GM10266 (cell line): ENCODE measurements around the gene TBC1D22A.

ENCODE experiments used
- DNase-seq: peaks from one replicate; pipeline ENCODE4 v3.0.0; 2012; ENCODE audit errors: extremely low spot score
- TF ChIP-seq, protein P1 (sequence below): IDR thresholded peaks from 2 replicates; pipeline ENCODE4 v1.5.1; 2012; ENCODE audit warnings: mild to moderate bottlenecking, low read depth; ENCODE audit not compliant: control insufficient read depth, insufficient read depth; ENCODE audit errors: missing control alignments

TBC1D22A gene

DNA sequence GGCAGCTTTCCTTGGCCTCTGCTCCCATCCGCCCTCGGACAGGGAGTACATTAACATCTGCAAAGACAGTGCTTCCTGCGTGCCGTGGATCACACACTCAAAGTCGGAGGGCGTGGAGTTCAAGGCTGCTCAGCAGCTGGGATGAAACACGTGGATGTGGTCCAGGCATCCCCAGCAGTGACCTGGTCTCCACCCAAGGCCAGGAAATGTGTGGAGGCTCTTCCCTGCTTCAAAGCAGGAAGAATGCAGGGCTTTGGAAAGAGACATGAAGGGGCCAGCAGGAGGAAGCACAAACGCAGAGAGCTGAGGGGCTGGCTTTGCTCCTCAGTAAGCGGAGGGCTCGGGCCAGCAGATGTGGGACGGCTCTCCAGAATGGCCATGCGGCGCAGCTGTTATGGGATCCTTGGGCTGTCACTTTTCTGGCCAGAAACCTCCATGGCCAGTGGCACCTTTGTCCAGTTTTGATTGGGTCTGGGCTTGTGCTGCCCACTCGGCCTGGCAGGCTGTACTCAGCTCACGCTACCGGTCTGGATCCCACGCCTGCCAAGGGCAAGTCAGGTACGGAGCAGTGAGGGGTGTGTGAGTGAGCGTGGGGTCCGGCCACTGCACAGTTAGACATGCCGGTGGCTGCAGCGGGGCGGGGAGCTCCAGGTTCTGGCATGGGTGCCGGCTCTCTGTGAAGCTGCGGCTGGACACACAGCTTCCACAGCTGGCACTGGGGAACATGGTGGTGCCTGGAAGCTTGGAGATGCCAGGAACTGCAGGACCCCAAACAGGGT is 438.0 kb downstream of the TBC1D22A start:
- DNase-seq = peak; percentile 17
- TF ChIP-seq, protein P1, sequence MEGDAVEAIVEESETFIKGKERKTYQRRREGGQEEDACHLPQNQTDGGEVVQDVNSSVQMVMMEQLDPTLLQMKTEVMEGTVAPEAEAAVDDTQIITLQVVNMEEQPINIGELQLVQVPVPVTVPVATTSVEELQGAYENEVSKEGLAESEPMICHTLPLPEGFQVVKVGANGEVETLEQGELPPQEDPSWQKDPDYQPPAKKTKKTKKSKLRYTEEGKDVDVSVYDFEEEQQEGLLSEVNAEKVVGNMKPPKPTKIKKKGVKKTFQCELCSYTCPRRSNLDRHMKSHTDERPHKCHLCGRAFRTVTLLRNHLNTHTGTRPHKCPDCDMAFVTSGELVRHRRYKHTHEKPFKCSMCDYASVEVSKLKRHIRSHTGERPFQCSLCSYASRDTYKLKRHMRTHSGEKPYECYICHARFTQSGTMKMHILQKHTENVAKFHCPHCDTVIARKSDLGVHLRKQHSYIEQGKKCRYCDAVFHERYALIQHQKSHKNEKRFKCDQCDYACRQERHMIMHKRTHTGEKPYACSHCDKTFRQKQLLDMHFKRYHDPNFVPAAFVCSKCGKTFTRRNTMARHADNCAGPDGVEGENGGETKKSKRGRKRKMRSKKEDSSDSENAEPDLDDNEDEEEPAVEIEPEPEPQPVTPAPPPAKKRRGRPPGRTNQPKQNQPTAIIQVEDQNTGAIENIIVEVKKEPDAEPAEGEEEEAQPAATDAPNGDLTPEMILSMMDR = no peak

DNA sequence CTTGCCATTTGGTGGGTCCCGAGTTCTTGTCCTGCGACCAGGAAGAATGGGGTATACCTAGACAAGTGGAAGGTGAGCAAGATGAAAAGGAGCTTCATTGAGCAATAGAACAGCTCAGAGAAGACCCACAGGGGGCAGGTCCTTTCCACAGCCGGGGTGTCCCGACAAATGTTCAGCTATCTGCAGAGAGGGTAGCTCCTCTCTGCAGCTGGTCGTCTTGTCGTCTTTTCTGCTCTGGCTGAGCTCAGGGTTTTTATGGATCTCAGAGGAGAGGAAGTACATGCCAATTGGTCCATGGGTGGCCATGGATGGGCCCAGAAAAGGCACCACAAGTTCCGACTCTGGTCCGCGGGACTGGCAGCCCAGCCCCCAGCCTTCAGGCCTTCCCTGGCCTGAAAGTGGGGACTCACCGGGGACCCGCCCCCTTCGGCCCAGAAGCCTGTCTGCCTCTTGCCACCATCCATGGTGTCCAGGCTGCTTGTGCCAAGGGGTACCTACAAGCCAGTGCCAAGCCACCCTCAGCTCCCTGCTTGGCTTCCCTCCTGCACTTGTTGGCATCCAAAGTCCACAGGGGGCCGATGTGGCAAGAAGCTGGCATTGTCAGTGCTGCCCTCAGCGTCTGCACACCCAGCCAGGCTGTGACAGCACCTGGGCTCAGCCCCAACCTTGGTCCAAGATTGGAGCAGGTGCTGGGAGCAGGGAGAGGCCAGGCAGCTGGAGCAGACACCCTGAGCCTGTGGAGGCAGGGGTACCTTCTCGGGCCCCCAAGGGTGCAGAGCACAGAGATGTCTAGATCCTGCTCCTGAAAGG is 438.9 kb downstream of the TBC1D22A start:
- DNase-seq = no peak
- TF ChIP-seq, protein P1 = no peak

DNA sequence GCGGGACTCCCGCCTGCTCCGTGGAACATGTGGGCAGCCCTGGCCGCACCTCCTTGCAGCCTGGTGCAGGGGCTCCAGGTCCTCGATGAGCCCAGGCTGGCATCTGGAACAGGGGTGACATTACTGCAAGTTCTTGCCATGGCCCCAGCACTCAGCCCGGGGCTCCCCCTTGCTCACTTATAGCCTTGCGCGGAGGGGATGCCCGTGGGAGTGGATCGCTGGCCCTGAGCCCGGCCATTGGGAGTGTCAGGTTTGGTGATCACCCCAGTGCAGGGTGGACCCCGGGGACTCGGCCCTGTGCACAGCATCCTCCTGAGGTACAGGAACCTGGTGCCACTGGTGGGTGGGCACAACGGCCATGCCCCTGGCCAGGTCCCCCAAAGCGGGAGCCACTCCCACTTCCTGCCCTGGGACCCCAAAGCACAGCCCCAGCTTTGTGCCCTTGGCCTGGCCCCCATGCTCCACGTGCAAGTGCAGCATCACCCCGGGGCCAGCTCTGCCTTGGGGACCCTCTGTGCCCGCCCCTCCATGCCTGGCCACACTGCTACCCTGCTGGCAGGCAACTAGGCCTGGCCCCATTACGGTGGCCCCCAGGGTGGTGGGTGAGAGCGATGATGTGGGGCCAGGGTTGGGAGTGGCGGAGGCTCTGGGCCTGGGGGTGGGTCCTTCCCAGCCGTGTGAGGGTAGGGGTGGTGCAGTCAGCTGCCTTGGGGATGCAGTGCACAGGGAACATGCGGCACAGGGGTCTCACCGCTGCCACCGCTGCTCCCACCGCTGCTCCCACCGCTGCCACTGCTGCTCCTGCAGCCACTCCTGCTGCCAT is 439.8 kb downstream of the TBC1D22A start:
- TF ChIP-seq, protein P1 = no peak
- DNase-seq = no peak

DNA sequence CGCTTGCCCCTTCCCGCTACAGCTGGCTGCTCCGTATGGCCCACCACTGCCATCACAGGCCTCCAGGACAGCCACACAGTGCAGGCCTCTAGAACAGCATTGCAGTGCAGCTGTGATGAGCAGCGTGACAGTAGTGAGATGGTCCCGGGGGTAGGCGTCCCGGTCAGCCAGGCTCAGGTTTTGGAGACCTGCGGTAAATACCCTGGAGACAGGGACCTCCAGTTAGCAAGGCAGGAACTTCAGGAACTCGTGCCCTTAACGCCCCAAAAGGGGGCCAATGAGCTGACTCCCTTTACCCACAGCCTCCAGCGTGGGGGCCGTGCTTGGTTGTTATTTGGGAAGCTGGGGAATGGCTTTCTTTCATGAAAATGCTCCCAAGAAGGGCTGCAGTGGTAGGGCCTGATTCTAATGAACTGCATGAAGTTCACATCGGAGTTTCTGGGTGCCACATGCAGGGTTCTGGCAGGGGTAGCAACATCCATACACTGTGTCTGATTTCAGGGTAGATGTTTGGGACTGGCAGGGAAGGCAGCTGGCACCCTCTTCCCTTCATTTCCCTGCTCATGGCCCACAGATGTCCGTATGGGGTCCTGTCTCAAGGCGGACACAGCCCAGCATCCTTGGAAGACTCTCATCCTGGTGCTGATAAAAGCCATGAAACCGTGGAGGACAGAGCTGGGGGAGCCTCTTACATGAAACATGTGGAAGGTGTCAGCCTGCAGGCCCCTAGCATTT is 440.5 kb downstream of the TBC1D22A start:
- DNase-seq = no peak
- TF ChIP-seq, protein P1 = no peak

DNA sequence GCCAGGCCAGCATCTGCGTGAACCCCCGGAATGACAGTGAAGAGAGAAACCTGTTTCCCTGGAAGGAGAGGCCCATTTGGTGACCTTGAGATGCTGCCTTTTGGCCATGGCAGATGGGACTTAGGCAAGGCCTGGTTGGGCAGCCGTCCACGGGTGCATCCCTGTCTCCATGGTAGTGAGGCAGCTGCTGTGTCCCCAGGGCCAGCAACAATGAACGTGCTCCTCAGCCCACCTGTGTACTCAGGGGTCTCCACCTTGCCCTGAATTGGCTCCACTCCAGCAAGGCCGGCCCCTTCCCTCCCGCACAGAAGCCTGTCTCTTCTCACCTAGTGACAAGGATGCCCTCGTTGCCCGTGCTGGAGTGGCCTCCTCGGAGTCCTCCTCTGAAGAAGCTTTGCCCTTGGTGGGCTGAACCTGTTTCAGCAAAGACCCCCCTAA is 441.1 kb downstream of the TBC1D22A start:
- no peak for DNase-seq
- TF ChIP-seq, protein P1 = no peak
